ENCODE measurements around the gene BTAF1.

BTAF1 gene

DNA sequence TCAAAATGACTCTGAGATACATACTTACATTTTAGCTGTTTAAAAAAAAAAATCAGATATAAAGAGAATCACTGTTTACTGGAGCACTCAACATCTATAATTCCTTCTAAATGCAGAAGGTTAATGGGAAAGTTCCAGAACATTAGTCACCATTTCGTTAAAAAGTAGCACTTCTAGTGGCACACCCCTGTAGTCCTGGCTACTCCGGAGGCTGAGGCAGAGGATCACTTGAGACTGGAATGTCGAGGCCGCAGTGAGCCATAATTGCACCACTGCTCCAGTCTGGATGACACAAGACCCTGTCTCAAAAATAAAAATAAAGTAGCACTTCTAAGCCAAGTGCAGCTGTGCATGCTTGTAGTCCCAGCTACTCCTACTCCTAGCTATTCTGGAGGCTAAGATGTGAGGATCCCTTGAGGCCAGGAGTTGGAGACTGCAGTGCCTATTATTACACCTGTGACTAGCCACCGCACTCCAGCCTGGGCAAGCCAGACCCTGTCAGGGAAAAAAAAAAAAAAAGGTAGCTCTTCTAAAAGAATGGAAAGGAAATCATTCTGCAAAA, 16.5 kb upstream of the BTAF1 start:
- ChIA-PET CTCF (interaction anchor here (1.0 to 2.8 kb wide), 3 partner anchors 136 to 151 kb away, joined by 3 to 18 read pairs (median 8); no protein-coding TSS in a partner anchor), POLR2A (no interaction called here)
- H3K4me3 ChIP-seq (ENCODE audit: low read depth, low read length): 0 out of 2 replicates have a peak overlapping the region, but pooled peaks have one; percentile 7
- TF ChIP-seq, protein P1, sequence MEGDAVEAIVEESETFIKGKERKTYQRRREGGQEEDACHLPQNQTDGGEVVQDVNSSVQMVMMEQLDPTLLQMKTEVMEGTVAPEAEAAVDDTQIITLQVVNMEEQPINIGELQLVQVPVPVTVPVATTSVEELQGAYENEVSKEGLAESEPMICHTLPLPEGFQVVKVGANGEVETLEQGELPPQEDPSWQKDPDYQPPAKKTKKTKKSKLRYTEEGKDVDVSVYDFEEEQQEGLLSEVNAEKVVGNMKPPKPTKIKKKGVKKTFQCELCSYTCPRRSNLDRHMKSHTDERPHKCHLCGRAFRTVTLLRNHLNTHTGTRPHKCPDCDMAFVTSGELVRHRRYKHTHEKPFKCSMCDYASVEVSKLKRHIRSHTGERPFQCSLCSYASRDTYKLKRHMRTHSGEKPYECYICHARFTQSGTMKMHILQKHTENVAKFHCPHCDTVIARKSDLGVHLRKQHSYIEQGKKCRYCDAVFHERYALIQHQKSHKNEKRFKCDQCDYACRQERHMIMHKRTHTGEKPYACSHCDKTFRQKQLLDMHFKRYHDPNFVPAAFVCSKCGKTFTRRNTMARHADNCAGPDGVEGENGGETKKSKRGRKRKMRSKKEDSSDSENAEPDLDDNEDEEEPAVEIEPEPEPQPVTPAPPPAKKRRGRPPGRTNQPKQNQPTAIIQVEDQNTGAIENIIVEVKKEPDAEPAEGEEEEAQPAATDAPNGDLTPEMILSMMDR (IDR thresholded peaks at IDR 0.05; ENCODE audit: insufficient read depth, low read length, missing control alignments): no peak
- no peak for DNase-seq (ENCODE audit: low read depth, low spot score)

DNA sequence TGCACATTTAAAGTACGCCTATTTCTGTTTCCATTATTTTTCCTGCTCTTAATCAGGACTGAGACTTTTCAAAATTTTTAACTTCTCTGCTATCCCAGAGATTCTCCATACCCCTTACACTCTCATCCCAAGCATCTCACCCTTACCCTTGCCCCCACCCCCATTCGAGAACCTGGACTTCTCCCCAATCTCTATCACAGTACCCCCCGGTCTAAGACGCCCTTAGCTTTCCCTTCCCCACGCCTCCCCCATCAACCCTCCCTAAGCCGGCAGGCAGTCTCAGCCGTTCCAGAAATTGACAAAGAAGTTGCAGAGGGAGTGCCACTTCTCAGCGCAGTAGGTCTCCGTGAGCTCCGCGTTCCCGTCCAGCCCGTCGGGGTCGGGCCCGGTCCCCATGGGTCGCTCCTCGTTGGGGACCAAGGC, 15.6 kb upstream of the BTAF1 start:
- TF ChIP-seq, protein P1 (IDR thresholded peaks at IDR 0.05; ENCODE audit: insufficient read depth, low read length, missing control alignments): no peak
- DNase-seq (ENCODE audit: low read depth, low spot score): no peak
- peak overlapping the region; percentile 71 for H3K4me3 ChIP-seq (ENCODE audit: low read depth, low read length)
- POLR2A ChIA-PET: interaction anchor here (0.7 to 1.4 kb wide), 4 partner anchors 16 to 609 kb away, joined by 3 to 5 read pairs (median 3); partner anchors contain the start of genes BTAF1 and PPP1R3C
- CTCF ChIA-PET: interaction anchor here (0.6 to 2.8 kb wide), 7 partner anchors 8 to 609 kb away, joined by 3 to 18 read pairs (median 3); no protein-coding TSS in a partner anchor

DNA sequence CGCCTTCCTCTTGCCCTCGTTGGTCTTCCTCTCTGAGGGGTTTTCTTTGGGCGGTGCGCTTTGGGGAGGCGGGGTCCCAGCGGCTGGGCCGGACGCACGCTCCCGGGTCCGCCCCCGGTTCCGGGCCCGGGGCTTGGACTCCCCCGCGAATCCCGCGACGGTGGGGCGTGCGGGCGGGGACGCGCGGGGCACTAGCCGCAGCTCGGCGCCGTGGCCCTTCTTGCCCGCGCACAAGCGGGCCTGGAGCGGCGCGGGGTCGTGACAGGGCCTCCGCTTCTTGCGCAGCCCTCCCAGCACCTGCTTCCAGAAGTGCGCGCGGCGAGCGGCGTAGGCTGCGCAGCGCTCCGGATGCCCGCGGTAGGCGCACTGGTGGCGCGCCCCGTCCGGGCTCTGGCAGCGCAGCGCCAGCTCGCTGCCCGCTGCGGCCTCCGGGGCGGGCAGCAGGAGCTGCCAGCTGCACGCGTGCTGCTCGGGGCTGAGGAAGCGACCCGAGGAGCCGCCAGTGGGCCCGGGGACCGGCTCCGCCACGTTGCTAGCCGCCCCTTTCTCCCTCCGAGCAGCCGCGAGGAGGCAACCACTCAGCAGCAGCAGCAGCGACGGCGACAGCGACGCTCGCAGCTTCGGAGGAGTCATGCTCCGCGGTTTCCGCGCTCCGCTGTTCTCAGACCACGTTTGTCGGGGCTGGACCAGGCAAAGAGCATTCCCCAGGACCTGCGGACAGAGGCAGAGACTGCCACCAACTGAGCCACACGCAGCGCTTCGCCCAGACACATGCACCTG, 15.0 kb upstream of the BTAF1 start:
- ChIA-PET POLR2A (interaction anchor here (0.7 to 1.4 kb wide), 4 partner anchors 15 to 610 kb away, joined by 3 to 5 read pairs (median 3); partner anchors contain the start of genes BTAF1 and PPP1R3C), CTCF (interaction anchor here (0.6 to 2.8 kb wide), 7 partner anchors 9 to 610 kb away, joined by 3 to 18 read pairs (median 3); no protein-coding TSS in a partner anchor)
- H3K4me3 ChIP-seq (ENCODE audit: low read depth, low read length): peak overlapping the region; percentile 71
- TF ChIP-seq, protein P1 (IDR thresholded peaks at IDR 0.05; ENCODE audit: insufficient read depth, low read length, missing control alignments): peak; percentile 56
- no peak for DNase-seq (ENCODE audit: low read depth, low spot score)

DNA sequence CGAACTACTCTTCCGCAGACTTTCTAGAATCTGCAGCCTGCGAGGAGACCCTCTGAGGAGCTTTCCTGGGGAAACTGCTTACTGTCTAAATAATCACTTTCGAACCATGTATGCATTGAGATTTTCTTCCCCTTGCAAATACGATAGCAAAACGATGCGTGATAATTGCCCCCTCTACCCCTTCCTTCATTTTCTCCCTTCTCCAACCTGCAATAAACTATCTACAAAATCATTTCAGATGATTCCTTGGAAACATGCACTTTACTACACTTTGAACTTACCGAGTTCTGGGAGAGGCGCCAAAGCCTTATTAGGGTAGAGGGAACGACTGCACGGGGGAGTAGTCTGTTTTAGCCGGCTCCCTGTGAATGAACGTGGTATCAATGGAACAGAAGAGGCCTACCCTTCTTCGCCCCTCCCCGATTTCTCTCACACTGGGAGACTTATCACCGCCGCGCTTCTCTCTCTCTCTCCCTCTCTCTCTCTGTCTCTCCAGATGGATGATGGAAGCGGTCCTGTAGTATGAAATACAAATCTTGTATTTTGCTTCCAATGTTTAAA, 14.4 kb upstream of the BTAF1 start, which contains the start of gene FGFBP3:
FGFBP3 (minus strand) TSS at position 370 of the 561 bp plus-strand sequence. CDS start 517 bp downstream, outside the sequence.
- DNase-seq (ENCODE audit: low read depth, low spot score): no peak
- H3K4me3 ChIP-seq (ENCODE audit: low read depth, low read length): peak within 1 kb of the TSS; percentile 71
- TF ChIP-seq, protein P1 (IDR thresholded peaks at IDR 0.05; ENCODE audit: insufficient read depth, low read length, missing control alignments): no peak
- ChIA-PET CTCF (interaction anchor here (1.0 to 2.8 kb wide), 4 partner anchors 53 to 610 kb away, joined by 3 to 18 read pairs (median 6); no protein-coding TSS in a partner anchor), POLR2A (interaction anchor here (1.0 to 1.4 kb wide), 3 partner anchors 15 to 277 kb away, joined by 3 to 5 read pairs (median 3); partner anchors contain the start of genes BTAF1 and PPP1R3C)

DNA sequence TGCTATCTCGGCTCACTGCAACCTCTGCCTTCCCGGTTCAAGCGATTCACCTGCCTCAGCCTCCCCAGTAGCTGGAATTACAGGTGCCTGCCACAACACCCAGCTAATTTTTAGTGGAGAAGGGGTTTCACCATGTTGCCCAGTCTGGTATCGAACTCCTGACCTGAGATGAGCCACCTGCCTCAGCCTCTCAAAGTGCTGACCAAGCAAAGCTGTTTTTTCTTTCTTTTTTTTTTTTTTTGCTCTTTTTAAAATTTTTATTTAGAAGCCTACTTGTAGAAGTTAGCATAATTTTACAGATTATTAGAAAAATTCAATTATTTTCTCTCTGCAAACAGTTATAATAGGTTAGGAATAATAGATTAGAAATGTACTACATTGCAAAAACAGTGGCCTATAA, 13.1 kb upstream of the BTAF1 start:
- ChIA-PET POLR2A (no interaction called here), CTCF (interaction anchor here (1.0 to 7.4 kb wide), 2 partner anchors 16 to 152 kb away, joined by 3 to 76 read pairs; no protein-coding TSS in a partner anchor)
- H3K4me3 ChIP-seq (ENCODE audit: low read depth, low read length): no peak overlapping the region
- DNase-seq (ENCODE audit: low read depth, low spot score): no peak
- TF ChIP-seq, protein P1 (IDR thresholded peaks at IDR 0.05; ENCODE audit: insufficient read depth, low read length, missing control alignments): no peak
